ENCODE data around the gene CRBN.

The CRBN gene

GRCh38 chr3:3109407-3110298 is 69.8 kb downstream of the CRBN start:
- no peak for DNase-seq

DNA sequence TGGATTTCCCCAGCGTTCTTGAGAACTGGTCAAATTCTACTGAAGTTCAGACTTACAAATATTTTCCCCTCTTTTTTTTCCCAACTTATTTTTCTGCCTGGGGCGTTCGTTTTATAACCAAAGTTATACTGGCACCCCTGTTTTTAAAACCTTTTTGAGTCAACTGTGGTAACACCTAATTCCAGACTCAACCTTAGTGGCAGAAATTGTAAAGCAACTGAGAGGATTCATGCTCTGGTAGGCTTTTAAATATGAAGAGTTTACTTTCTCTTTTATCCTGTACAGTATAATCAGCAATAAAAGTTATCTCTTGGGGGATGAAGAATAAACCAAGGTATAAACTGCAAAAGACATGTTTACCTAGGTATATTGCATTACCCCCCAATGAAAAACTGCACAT is 71.6 kb downstream of the CRBN start:
- DNase-seq: no peak

- DNase-seq: no peak
These were observed 72.3 kb downstream of the CRBN start for GRCh38 chr3:3107181-3107580.

DNA sequence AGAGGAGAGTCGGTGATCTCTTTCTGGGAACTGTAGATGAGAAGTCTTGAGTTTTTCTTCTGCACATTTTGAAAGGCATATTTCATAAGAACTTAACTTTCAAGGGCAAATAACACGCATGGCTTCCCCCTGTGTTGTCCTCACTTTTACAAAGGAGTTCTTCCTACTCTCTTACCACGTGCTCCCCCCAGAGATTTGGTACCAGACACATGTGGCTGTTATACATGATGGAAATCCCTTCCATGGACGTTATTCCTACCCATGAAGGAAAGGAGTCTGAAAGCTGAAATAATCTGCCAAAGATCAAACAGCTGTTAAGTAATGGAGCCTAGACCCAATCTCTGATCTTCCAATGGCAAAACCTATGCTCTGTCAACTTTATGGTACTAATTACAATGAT is 73.7 kb downstream of the CRBN start:
- DNase-seq: no peak

DNA sequence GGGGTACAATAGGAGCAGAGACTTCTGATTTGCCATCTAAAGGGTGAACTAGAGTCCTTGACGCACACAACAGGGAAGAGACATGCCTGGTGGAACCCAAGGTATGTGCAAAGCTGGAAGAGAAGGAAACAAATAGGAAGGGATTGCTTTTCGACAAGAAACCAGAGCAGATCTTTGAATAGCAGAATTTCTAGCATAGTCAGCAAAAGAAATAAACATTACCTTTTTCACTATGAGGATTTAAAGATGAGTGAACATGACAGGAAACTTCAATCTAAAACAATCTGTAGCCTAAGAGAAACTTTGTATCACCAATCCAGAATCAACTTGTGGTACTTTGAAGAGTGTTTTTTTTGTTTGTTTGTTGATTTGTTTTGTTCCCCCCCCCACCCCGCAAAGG is 74.2 kb downstream of the CRBN start:
- no peak for DNase-seq

DNA sequence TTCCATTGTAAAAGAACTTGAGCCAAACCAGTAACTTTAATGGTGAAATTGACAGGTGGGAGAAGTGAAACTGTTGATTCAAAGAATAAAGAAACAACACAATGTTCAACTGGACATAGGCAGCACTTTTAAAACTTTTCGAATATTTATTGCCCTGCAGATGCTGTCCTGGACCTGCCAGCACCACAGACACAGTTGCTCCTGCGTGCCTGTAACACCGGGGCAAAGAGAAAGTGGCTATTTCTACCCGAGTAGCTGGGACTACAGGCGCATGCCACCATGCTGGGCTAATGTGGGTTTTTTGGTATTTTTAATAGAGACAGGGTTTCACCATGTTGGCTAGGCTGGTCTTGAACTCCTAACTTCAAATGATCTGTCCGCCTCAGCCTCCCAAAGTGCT is 76.7 kb downstream of the CRBN start:
- peak; percentile 52 for DNase-seq

GRCh38 chr3:3101660-3102458 is 77.6 kb downstream of the CRBN start:
- DNase-seq: no peak
